ENCODE measurements around the gene KDM6A.

GRCh38 chrX:44842550-44843317, 30.3 kb upstream of the KDM6A start:
- TF ChIP-seq CTCF (IDR thresholded peaks at IDR 0.05; ENCODE audit: poor library complexity, severe bottlenecking) (no peak), REST (IDR thresholded peaks at IDR 0.05; ENCODE audit: borderline replicate concordance) (no peak), MXI1 (conservative IDR thresholded peaks at IDR 0.05; ENCODE audit: poor library complexity, severe bottlenecking) (no peak), EZH2 (IDR thresholded peaks at IDR 0.05; ENCODE audit: borderline replicate concordance, insufficient read depth, low read length, poor library complexity, severe bottlenecking) (no peak), RAD21 (conservative IDR thresholded peaks at IDR 0.05) (no peak), EP300 (conservative IDR thresholded peaks at IDR 0.05; ENCODE audit: poor library complexity, severe bottlenecking) (no peak)

Data from neural cell (in vitro differentiated cells).